T-cell (primary cell): ENCODE measurements around the gene IFITM1. TPM values are rescaled to one million over a fixed set of nuclear protein-coding genes. Genes with fewer than 3 reads are reported as not detected.

Experiments
- ATAC-seq, 4 experiments: fragments of 200-7000 bp in 3 of 4; fragments of 150-1000 bp in 1 of 4; cut with Tn5 transposase; replicated peaks in 1 of 4; 1 replicate in 3 of 4; 2 replicates in 1 of 4; pipeline ENCODE4 v1.10.0; 2021; ENCODE audit warnings: moderate library complexity in 3 of 4, mild to moderate bottlenecking in 2 of 4, moderate number of reproducible peaks in 1 of 4
- CTCF ChIA-PET, 2 donors: fragments of 300-600 bp; sonication (Branson Sonifier 250); formaldehyde crosslinking; loops; one replicate each; lab custom pipeline; 2022; ENCODE audit warnings: antibody characterized with exemption in 2 of 2; lab: Charles Lee
- POLR2A ChIA-PET, 2 donors: fragments of 300-600 bp; sonication (Branson Sonifier 250); formaldehyde crosslinking; loops; one replicate each; lab custom pipeline; 2022; ENCODE audit warnings: antibody characterized with exemption in 2 of 2; lab: Charles Lee
- DNase-seq, 35 experiments: peaks; one replicate each; pipeline versions ENCODE4 v3.0.0 to v3.0.0-alpha.2; 2013 to 2023
- H3K27ac ChIP-seq: one replicate; pipeline ENCODE4 v1.5.1; 2013; ENCODE audit warnings: low read length
- H3K27me3 ChIP-seq, 2 experiments: replicated peaks in 1 of 2; 1 replicate in 1 of 2; 2 replicates in 1 of 2; pipeline versions ENCODE4 v1.6.1 to v1.7.0; 2013; ENCODE audit warnings: low read length in 1 of 2, mixed read lengths in 1 of 2; ENCODE audit not compliant: control insufficient read depth in 2 of 2, insufficient read depth in 2 of 2; ENCODE audit errors: extremely low read depth in 1 of 2
- H3K36me3 ChIP-seq, 2 donors: 1 replicate in 1 of 2; 2 replicates in 1 of 2; pipeline versions ENCODE4 v1.6.1 to v1.7.0; 2013; ENCODE audit warnings: low read length in 1 of 2; ENCODE audit not compliant: control insufficient read depth in 2 of 2, insufficient read depth in 1 of 2; ENCODE audit errors: extremely low read depth in 1 of 2
- H3K4me1 ChIP-seq, 2 experiments: 1 replicate in 1 of 2; 2 replicates in 1 of 2; pipeline versions ENCODE4 v1.6.1 to v1.7.0; 2013; ENCODE audit warnings: low read length in 2 of 2, mixed read lengths in 1 of 2; ENCODE audit not compliant: insufficient read depth in 2 of 2, control insufficient read depth in 1 of 2; ENCODE audit errors: extremely low read depth in 1 of 2
- H3K4me3 ChIP-seq, 2 donors: 1 replicate in 1 of 2; 2 replicates in 1 of 2; pipeline versions ENCODE4 v1.5.1 to v1.7.0; 2013; ENCODE audit warnings: mild to moderate bottlenecking in 2 of 2, low read length in 1 of 2, moderate library complexity in 1 of 2; ENCODE audit not compliant: control insufficient read depth in 1 of 2; ENCODE audit errors: extremely low read depth in 1 of 2
- H3K9me3 ChIP-seq: 2 replicates; pipeline ENCODE4 v1.7.0; 2013
- H3K27ac Mint-ChIP-seq, 2 donors: one replicate each; pipeline ENCODE4 v1.8.0; 2020 to 2021; ENCODE audit warnings: mild to moderate bottlenecking in 2 of 2, mixed read lengths in 2 of 2
- H3K27me3 Mint-ChIP-seq, 2 donors: one replicate each; pipeline ENCODE4 v1.8.0; 2021 to 2022; ENCODE audit warnings: mixed read lengths in 2 of 2
- H3K36me3 Mint-ChIP-seq: one replicate; pipeline ENCODE4 v1.8.0; 2021; ENCODE audit warnings: mixed read lengths
- H3K4me1 Mint-ChIP-seq, 3 donors: one replicate each; pipeline ENCODE4 v1.8.0; 2020 to 2022; ENCODE audit warnings: mixed read lengths in 3 of 3, mild to moderate bottlenecking in 1 of 3
- H3K4me3 Mint-ChIP-seq, 3 donors: one replicate each; pipeline ENCODE4 v1.8.0; 2020 to 2022; ENCODE audit warnings: mild to moderate bottlenecking in 3 of 3, mixed read lengths in 3 of 3, moderate library complexity in 3 of 3
- H3K9me3 Mint-ChIP-seq, 3 donors: one replicate each; pipeline ENCODE4 v1.8.0; 2020 to 2022; ENCODE audit warnings: mixed read lengths in 3 of 3
- WGBS: methylation state at CpG from one replicate; pipeline ENCODE4 v1.1.5; 2013; ENCODE audit warnings: missing lambda C conversion rate; ENCODE audit not compliant: insufficient coverage; 5-methylcytosine and 5-hydroxymethylcytosine counted together
- total RNA-seq, 35 experiments: library from RNA in 6 of 35; stranded (reverse) in 6 of 35; fragments of 120-200 nt in 1 of 35; gene quantifications; one replicate each; pipeline versions ENCODE4 v1.2.1 to v1.2.4 and lab custom pipeline; 2013 to 2026

Gene IFITM1
- total RNA-seq, 5 donors from 2014 or later (not counting 1 experiment from before 2014, with no cell fraction given): 201 to 427 (median 243) TPM

GRCh38 chr11:303363-303762 lies 10.5 kb upstream of the IFITM1 start:
- Histone ChIP-seq H3K4me1 (peaks cover 14 to 52% of the 10 kb centered on the region in 2 experiments), H3K27ac (no peak overlapping the region), H3K4me3 (no peak overlapping the region), H3K27me3 (peaks cover 0 to 21% of the 10 kb centered on the region in 2 experiments), H3K36me3 (no peaks in the 10 kb centered on the region), H3K9me3 (no peaks in the 10 kb centered on the region)
- no peak for DNase-seq
- H3K27ac Mint-ChIP-seq: peak overlapping the region in 1 of 2 donors; percentile 39
- WGBS: 57% methylated on average over 10 of the region's 12 CpGs
- ATAC-seq: no peak
- H3K27me3 Mint-ChIP-seq: peaks cover 4 to 6% of the 10 kb centered on the region in 2 donors
- H3K4me1 Mint-ChIP-seq: peaks cover 33 to 61% (median 54%) of the 10 kb centered on the region in 3 donors
- no peaks in the 10 kb centered on the region for H3K9me3 Mint-ChIP-seq
- POLR2A ChIA-PET: no interaction called here
- H3K4me3 Mint-ChIP-seq: peak overlapping the region in 1 of 3 donors; percentile 43
- CTCF ChIA-PET: interaction anchor here in 1 of 2 donors (0.6 kb wide), 1 partner anchor 58 kb away, joined by 4 read pairs; no protein-coding TSS in a partner anchor
- no peaks in the 10 kb centered on the region for H3K36me3 Mint-ChIP-seq

DNA sequence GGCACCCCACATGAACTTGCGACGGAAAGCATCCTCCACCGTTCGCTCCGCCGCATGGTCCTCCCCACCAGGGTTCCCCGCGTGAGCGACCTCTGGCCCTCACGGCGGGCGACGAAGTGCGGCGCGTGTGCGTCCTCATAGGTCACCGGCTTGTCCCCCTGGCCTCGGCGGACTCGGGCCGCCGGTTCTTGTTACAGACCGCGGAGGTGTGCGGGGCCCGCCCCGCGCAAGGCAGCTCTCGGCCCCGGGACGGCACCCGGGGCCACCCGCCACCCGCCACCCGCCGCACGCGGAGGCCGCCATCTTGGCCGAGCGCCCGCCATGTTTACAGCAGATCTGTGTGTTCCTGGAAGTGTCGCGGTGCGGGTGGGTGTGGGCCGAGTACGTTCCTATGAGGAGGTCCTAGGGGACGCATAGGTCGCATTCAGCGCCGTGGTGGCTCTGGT lies 9.8 kb upstream of the IFITM1 start:
- peaks cover 0 to 15% of the 10 kb centered on the region in 2 experiments for H3K27me3 ChIP-seq
- no peak overlapping the region for H3K27ac ChIP-seq
- no peak overlapping the region for H3K4me3 ChIP-seq
- Mint-ChIP-seq H3K27me3 (peaks cover 4 to 6% of the 10 kb centered on the region in 2 donors), H3K27ac (no peak overlapping the region), H3K4me1 (peaks cover 35 to 63% (median 57%) of the 10 kb centered on the region in 3 donors), H3K36me3 (no peaks in the 10 kb centered on the region), H3K4me3 (no peak overlapping the region), H3K9me3 (no peaks in the 10 kb centered on the region)
- CTCF ChIA-PET: interaction anchor here in 1 of 2 donors (0.7 kb wide), 2 partner anchors 16 to 58 kb away, joined by 3 to 6 read pairs; no protein-coding TSS in a partner anchor
- 89% methylated on average over 52 of the region's 52 CpGs for WGBS
- no peak for DNase-seq
- no peaks in the 10 kb centered on the region for H3K36me3 ChIP-seq
- POLR2A ChIA-PET: no interaction called here
- no peaks in the 10 kb centered on the region for H3K9me3 ChIP-seq
- H3K4me1 ChIP-seq: peaks cover 14 to 51% of the 10 kb centered on the region in 2 experiments
- no peak for ATAC-seq

- H3K36me3 ChIP-seq: no peaks in the 10 kb centered on the region
- CTCF ChIA-PET: interaction anchor here in 1 of 2 donors (0.7 to 1.2 kb wide), 7 partner anchors 15 to 146 kb away, joined by 3 to 6 read pairs (median 4); no protein-coding TSS in a partner anchor
- ATAC-seq (peak; percentile 21 to 36 (median 32)), DNase-seq (peak in 30 of 35 experiments; percentile 48 to 81 (median 62))
- Mint-ChIP-seq H3K4me1 (peaks cover 42 to 71% (median 61%) of the 10 kb centered on the region in 3 donors), H3K27ac (peak overlapping the region; percentile 78 to 99), H3K4me3 (no peak overlapping the region), H3K27me3 (peaks cover 4 to 6% of the 10 kb centered on the region in 2 donors), H3K36me3 (no peaks in the 10 kb centered on the region), H3K9me3 (no peaks in the 10 kb centered on the region)
- POLR2A ChIA-PET: interaction anchor here (0.6 kb wide), 2 partner anchors 17 to 46 kb away, joined by 3 to 5 read pairs; no protein-coding TSS in a partner anchor
- H3K9me3 ChIP-seq: no peaks in the 10 kb centered on the region
- H3K4me3 ChIP-seq: no peak overlapping the region
- 69% methylated on average over 9 of the region's 19 CpGs for WGBS
- H3K27me3 ChIP-seq: peaks cover 0 to 9% of the 10 kb centered on the region in 2 experiments
- no peak overlapping the region for H3K27ac ChIP-seq
- peaks cover 14 to 52% of the 10 kb centered on the region in 2 experiments for H3K4me1 ChIP-seq
Observed at GRCh38 chr11:304915-305843, 8.7 kb upstream of the IFITM1 start.

DNA sequence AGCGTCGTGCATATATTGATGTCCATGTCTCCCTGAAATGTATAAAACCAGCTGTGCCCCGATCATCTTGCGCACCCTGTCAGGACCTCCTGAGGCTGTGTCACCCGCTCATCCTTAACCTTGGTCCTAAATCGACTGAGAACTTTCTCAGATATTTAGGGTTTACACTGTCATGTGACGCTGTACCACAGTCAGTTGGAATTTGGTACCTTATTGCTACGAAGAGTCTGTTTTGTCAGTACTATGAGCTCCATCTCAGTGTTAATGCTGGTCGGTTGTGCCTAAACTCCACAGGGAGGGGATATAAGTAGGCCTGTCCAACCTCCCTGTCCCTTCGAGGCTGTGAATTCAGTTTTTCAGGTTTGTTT lies 8.0 kb upstream of the IFITM1 start:
- POLR2A ChIA-PET: interaction anchor here in 1 of 2 donors (0.6 kb wide), 1 partner anchor 18 kb away, joined by 3 read pairs; no protein-coding TSS in a partner anchor
- no peak for DNase-seq
- peaks cover 0 to 2% of the 10 kb centered on the region in 2 experiments for H3K27me3 ChIP-seq
- H3K27ac ChIP-seq: peak overlapping the region; percentile 86
- no peak overlapping the region for H3K4me3 ChIP-seq
- Mint-ChIP-seq H3K9me3 (no peaks in the 10 kb centered on the region), H3K27me3 (peaks cover 0 to 5% of the 10 kb centered on the region in 2 donors), H3K4me1 (peaks cover 42 to 65% (median 55%) of the 10 kb centered on the region in 3 donors), H3K4me3 (peak overlapping the region in 1 of 3 donors; percentile 94), H3K36me3 (no peaks in the 10 kb centered on the region), H3K27ac (peak overlapping the region; percentile 78 to 99)
- H3K9me3 ChIP-seq: no peaks in the 10 kb centered on the region
- 97% methylated on average over 8 of the region's 10 CpGs for WGBS
- CTCF ChIA-PET: interaction anchor here in 1 of 2 donors (0.7 to 1.2 kb wide), 7 partner anchors 11 to 145 kb away, joined by 3 to 6 read pairs (median 4); no protein-coding TSS in a partner anchor
- ATAC-seq: no peak
- peaks cover 14 to 52% of the 10 kb centered on the region in 2 experiments for H3K4me1 ChIP-seq
- H3K36me3 ChIP-seq: no peaks in the 10 kb centered on the region

DNA sequence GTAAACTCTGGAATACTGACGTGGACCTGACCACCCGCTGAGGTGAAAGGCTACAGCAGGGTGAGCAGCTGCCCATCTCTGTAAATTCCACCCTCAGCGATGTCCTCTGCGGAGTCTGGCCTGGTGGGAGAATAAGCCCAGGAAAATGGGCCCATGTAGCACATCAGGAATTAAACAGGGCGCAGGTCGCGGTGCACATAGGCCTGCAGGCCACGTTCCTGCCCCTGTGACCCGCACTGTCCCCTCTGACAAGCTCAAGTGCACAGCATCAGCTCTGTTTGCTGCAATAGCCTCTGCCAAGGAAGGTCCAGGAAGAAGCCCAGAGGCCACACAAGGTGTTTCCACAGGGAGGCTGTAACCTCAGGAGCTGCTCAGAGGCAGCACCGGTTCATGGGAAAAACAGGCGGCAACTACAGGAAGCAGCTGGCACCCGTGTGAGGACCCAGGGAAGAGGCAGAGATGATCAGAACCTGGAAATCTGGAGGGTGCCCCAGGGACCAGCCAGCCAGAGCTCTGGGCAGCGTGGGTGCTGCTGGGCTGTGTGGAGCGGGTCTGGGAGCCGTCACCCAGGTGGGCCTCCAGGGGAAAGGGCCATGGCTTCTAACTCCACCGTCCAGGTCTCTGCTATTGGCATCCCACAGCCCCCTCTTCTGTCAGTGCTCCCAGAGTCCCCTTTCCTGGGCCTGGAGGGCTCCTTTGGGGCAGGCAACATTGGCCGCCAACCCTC lies 7.0 kb upstream of the IFITM1 start:
- 97% methylated on average over 16 of the region's 17 CpGs for WGBS
- H3K27ac ChIP-seq: peak overlapping the region; percentile 86
- peak overlapping the region; percentile 84 to 94 (median 90) for H3K4me3 Mint-ChIP-seq

More for the DNA sequence above, 7.0 kb upstream of the IFITM1 start:
- ATAC-seq: no peak
- Histone ChIP-seq H3K9me3 (no peaks in the 10 kb centered on the region), H3K27me3 (no peaks in the 10 kb centered on the region), H3K4me3 (peak overlapping the region in 1 of 2 donors; percentile 20), H3K4me1 (peaks cover 14 to 55% of the 10 kb centered on the region in 2 experiments), H3K36me3 (no peaks in the 10 kb centered on the region)
- H3K27me3 Mint-ChIP-seq: peaks cover 0 to 2% of the 10 kb centered on the region in 2 donors
- H3K4me1 Mint-ChIP-seq: peaks cover 43 to 58% (median 57%) of the 10 kb centered on the region in 3 donors
- no peaks in the 10 kb centered on the region for H3K9me3 Mint-ChIP-seq
- no peaks in the 10 kb centered on the region for H3K36me3 Mint-ChIP-seq
- POLR2A ChIA-PET: no interaction called here
- CTCF ChIA-PET: interaction anchor here in 1 of 2 donors (0.7 to 0.8 kb wide), 2 partner anchors 10 to 56 kb away, joined by 3 to 5 read pairs; no protein-coding TSS in a partner anchor
- no peak for DNase-seq
- H3K27ac Mint-ChIP-seq: peak overlapping the region; percentile 97 to 99
